HG03066 (cell line): Measurements from ENCODE around the gene UBA1.

Experiments
- ATAC-seq: cut with Tn5 transposase; IDR thresholded peaks from one replicate; pipeline ENCODE4 v1.9.1; 2021; ENCODE audit warnings: low read depth; ENCODE audit not compliant: unreplicated experiment

UBA1 gene

DNA sequence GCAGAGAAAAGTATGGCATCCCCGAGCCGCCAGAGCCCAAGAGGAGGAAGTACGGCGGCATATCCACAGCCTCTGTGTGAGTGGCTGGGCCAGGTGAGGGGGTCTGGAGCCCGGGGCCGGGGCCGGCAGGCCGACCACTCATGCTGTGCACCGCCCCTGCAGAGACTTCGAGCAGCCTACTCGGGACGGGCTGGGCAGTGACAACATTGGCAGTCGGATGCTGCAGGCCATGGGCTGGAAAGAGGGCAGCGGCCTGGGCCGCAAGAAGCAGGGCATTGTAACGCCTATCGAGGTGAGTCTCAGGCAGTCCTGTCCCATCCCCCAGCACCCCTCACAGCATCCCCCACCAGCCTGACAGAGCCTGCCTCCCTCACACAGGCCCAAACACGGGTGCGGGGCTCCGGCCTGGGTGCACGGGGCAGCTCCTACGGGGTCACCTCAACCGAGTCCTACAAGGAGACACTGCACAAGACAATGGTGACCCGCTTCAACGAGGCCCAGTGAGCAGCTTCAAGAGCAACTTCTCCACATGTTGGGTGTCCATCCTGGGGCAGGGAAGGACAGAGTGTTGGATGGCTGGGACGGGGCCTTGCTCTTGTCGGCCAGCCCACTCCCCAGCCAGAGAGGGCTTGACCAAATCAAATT lies 7.4 kb upstream of the UBA1 start:
- ATAC-seq: no peak

GRCh38 chrX:47187106-47187677 lies 6.4 kb upstream of the UBA1 start:
- ATAC-seq: no peak

DNA sequence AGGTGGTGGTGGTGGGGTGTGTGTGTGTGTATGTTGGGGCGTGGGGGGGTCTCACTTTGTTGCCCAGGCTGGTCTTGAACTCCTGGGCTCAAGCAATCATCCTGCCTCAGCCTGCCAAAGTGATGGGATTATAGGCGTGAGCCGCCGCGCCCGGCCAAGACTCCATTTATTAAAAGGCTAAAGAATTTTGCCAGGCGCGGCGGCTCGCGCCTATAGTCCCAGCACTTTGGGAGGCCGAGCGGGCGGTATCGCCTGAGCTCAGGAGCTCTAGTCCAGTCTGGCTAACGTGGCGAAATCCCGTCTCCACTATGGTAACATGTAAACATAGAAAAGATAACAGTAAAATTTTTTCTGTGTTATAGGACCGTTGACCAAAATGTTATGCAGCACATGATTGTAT lies 3.7 kb upstream of the UBA1 start:
- ATAC-seq: no peak

GRCh38 chrX:47190445-47191269 lies 3.0 kb upstream of the UBA1 start:
- ATAC-seq: peak; percentile 61

DNA sequence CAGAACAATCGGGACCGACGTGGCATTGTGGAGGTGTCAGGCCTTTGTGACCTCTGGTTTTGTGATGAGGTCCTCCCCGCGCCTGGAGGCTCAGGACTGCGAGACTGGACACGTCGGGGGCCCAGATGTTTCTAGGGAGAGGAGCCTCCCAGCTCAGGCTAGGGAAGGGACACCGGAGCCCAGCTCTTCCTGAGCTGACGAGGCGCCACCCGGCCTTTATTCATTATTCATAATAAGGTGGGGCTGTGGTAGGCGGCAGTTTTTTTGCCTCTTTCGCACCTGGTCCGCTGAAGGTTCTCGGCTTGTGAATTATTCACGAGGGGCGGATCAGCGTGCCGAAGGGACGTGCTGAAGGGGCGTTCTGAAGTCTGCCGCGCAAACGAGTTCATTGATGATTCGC lies 2.3 kb upstream of the UBA1 start:
- ATAC-seq: no peak

DNA sequence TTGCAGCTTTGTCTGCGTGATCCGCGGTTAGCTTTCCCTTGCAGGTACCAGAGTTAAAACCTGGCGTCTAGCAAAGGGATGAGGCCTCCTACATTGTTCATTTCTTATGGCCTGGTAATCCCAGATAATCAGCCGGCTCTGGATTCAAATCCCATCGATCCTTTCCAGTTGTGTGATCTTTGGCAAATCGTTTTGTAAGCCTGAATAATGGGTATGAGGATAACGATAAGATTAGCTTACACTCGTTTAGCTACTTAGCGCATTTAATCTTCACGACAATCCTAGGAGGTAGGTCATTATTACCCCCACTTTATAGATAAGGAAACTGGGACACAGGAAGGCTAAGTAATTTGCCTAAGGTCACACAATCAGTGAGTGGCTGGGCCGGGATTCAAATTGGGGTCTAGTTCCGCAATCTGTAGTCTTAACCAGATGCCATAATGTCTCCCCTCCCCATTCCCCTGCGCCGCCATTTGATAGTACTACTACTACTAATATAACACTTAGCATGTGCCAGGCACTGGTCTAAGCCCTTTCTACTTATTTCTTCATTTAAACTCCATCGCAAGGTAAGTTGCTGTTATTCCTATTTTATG lies 1.7 kb upstream of the UBA1 start:
- no peak for ATAC-seq

- no peak for ATAC-seq
Observed at GRCh38 chrX:47194194-47194787, 662 bp downstream of the UBA1 start.

DNA sequence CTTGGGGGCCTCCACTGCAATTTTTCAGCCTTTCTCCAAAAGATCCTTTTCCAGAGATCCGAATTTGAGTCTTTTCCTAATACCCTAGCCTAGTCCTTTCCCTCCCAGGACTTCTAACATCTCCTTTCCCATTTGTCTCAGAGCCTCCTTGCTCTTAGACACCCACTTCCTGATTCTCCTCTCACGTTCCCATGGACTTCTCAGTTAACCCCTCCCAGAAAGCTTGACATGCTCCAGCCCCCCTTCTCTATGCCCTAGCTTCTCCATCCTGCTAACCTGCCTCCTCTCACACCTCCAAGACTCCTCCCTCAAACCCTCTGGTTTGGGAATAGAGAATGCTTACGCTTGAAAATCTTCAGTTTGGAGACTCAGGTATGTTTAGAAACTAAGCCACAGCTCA lies 2.5 kb downstream of the UBA1 start:
- no peak for ATAC-seq

- ATAC-seq: no peak
Observed at GRCh38 chrX:47197526-47197925, 3.9 kb downstream of the UBA1 start.

DNA sequence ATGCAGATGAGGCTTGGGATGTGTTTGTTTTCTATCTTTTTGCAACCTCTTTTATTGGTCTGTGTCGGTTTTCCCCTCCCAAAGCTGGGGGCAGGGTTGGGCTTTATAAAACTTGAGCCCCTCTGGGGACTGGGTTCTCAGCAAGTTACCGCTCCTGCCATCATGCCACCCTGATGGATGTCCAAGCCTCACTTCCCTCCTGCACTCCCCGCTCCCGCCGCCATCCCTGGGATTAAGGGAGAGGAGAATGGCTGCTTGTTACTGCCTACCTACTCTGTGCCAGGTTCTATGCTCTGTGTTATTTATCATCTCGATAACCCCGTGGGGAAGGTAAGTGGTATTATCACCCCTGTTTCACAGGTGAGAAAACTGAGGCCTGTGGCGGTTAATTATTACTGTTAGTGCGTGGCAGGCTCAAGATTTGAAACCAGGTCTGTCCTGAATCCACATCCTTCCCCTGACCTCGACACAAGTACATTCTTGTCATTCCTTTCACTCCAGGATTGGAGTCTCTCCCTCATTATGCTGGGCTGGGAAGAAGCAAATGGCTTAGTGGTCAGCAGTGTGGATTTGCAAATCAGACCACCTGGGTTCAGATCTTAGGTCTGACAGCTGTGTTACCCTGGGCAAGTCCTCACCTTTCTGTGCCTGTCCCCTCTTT lies 4.5 kb downstream of the UBA1 start:
- no peak for ATAC-seq

DNA sequence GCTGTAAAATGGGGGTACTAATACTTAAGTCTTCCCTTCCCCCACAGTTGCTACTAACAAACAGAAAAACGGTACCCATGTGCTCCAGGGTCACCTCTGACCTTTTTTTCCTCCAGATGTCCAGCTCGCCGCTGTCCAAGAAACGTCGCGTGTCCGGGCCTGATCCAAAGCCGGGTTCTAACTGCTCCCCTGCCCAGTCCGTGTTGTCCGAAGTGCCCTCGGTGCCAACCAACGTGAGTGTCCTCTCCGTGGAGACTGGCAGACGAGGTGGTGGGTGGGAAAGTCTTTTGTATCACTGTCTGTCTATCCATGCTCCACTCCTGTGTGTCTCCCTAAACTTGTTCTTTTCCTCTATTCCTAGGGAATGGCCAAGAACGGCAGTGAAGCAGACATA lies 5.1 kb downstream of the UBA1 start:
- ATAC-seq: no peak

DNA sequence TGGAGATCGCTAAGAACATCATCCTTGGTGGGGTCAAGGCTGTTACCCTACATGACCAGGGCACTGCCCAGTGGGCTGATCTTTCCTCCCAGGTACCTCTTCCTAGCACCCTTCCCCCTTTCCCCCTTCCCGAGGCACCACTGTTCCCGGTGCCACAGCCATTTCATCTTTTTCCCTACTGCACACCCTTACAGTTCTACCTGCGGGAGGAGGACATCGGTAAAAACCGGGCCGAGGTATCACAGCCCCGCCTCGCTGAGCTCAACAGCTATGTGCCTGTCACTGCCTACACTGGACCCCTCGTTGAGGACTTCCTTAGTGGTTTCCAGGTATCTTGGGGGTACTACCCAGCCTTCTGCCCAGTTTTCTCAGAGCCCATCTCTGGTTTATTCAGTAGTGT lies 5.7 kb downstream of the UBA1 start:
- no peak for ATAC-seq

GRCh38 chrX:47200385-47201150 lies 6.9 kb downstream of the UBA1 start:
- ATAC-seq: no peak

DNA sequence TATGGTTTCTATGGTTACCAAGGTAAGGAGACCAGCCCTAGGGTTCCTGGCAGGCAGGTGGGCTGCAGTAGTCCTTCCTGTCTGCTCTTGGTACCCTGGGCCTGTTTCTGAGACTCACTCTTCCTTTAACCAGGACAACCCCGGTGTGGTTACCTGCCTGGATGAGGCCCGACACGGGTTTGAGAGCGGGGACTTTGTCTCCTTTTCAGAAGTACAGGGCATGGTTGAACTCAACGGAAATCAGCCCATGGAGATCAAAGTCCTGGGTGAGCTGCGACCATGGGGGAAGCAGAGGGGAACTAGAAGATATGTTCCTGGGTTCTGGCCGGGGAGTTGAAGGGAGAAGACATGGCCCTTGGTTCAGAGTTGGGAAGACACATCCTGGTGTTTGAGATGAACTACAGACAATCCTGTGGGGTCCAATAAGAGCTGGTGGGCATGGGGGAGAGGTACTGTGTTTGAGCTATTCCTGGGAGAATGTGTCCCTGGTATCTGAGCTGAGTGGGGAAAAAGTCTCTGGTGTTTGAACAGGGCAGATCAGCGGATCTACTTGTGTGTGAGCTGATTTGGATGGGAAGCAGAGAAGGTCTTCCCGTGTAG lies 7.8 kb downstream of the UBA1 start:
- ATAC-seq: no peak

DNA sequence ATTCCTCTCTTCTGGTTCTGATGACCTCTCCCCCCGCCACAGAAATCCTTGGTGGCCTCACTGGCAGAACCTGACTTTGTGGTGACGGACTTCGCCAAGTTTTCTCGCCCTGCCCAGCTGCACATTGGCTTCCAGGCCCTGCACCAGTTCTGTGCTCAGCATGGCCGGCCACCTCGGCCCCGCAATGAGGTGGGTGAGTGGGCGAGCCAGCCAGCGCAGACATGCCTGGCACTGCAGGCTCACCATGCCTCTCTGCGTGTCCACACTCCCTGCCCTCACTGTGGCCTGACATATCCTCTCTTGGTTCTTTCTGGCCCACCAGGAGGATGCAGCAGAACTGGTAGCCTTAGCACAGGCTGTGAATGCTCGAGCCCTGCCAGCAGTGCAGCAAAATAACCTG lies 8.7 kb downstream of the UBA1 start:
- no peak for ATAC-seq

- ATAC-seq: no peak
Observed at GRCh38 chrX:47202877-47203276, 9.2 kb downstream of the UBA1 start.

DNA sequence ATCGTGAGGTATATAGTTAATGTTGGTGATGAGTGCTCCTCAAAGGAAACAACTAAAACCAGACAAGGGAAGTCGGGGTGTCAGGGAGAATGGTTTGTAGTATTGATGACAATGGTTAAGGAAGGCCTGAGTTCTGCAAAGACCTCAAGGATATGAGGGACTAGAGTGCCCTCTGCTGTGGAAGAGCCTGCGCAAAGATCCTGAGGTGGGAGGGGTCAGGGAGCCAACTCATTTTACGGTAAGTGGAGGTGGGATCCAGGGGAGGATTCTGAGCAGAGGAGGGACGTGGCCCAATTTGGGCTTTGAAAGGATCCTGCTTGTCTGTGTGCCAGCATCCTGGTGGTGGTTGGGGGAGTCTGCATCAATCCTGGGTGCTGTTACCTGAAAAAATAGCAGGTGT lies 11.3 kb downstream of the UBA1 start:
- ATAC-seq: no peak

DNA sequence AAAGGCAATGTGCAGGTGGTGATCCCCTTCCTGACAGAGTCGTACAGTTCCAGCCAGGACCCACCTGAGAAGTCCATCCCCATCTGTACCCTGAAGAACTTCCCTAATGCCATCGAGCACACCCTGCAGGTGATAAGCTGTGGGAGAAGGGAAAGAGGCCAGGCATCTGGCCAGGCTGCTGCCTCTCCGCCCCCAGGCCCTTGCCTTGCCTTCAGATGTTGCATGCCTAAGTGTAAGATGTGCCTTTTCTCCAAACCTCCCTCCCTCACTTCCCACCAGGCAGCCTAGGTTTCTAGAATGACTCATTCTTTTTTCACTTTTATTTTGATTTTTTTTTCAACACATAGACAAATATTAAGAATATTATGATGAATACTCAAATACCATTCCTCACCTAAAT lies 12.7 kb downstream of the UBA1 start:
- no peak for ATAC-seq

- no peak for ATAC-seq
Observed at GRCh38 chrX:47208108-47208507, 14.5 kb downstream of the UBA1 start.
